CD4-positive, alpha-beta T cell (primary cell): ENCODE data around the gene ANKH. TPM values are rescaled to one million over a fixed set of nuclear protein-coding genes. Genes with fewer than 3 reads are reported as not detected.

Experiments
- ATAC-seq: fragments of 200-7000 bp; cut with Tn5 transposase; one replicate; pipeline ENCODE4 v1.10.0; 2022; ENCODE audit warnings: mild to moderate bottlenecking; ENCODE audit not compliant: poor library complexity
- CTCF ChIA-PET: fragments of 350-600 bp; sonication (Branson Sonifier 250); formaldehyde crosslinking; loops from one replicate; lab custom pipeline; 2021; ENCODE audit warnings: antibody characterized with exemption, inconsistent platforms; lab: Charles Lee
- POLR2A ChIA-PET: fragments of 350-600 bp; sonication (Branson Sonifier 250); formaldehyde crosslinking; loops from one replicate; lab custom pipeline; 2021; ENCODE audit warnings: antibody characterized with exemption, inconsistent platforms; lab: Charles Lee
- DNase-seq, 14 experiments: peaks; one replicate each; pipeline ENCODE4 v3.0.0-alpha.2; 2013 to 2020; ENCODE audit warnings: mixed read lengths in 2 of 14
- H3K27ac ChIP-seq, 2 donors: one replicate each; pipeline versions ENCODE4 v1.5.1 to v1.7.0; 2013; ENCODE audit warnings: low read length in 2 of 2, low read depth in 1 of 2, mild to moderate bottlenecking in 1 of 2
- H3K27me3 ChIP-seq, 2 experiments: 1 replicate in 1 of 2; 2 replicates in 1 of 2; pipeline versions ENCODE4 v1.6.1 to v1.7.0; 2013; ENCODE audit warnings: low read length in 2 of 2, control low read depth in 1 of 2, mild to moderate bottlenecking in 1 of 2, moderate library complexity in 1 of 2; ENCODE audit not compliant: insufficient read depth in 2 of 2, control insufficient read depth in 1 of 2
- H3K36me3 ChIP-seq: one replicate; pipeline ENCODE4 v1.6.1; 2013; ENCODE audit warnings: low read length, control low read depth; ENCODE audit not compliant: insufficient read depth
- H3K4me1 ChIP-seq: one replicate; pipeline ENCODE4 v1.6.1; 2013; ENCODE audit warnings: low read length, control low read depth; ENCODE audit not compliant: insufficient read depth
- H3K4me3 ChIP-seq: one replicate; pipeline ENCODE4 v1.5.1; 2013; ENCODE audit warnings: mild to moderate bottlenecking, low read length, moderate library complexity
- H3K9me3 ChIP-seq, 2 experiments: 1 replicate in 1 of 2; 2 replicates in 1 of 2; pipeline versions ENCODE4 v1.6.1 to v1.7.0; 2013; ENCODE audit warnings: low read length in 2 of 2, mild to moderate bottlenecking in 2 of 2, control low read depth in 1 of 2, moderate library complexity in 1 of 2; ENCODE audit not compliant: control insufficient read depth in 1 of 2, insufficient read depth in 1 of 2
- H3K27ac Mint-ChIP-seq: one replicate; pipeline ENCODE4 v1.8.0; 2020; ENCODE audit warnings: mixed read lengths
- H3K27me3 Mint-ChIP-seq: one replicate; pipeline ENCODE4 v1.8.0; 2021; ENCODE audit warnings: mixed read lengths
- H3K36me3 Mint-ChIP-seq: one replicate; pipeline ENCODE4 v1.8.0; 2021; ENCODE audit warnings: low read depth, mixed read lengths
- H3K4me1 Mint-ChIP-seq: one replicate; pipeline ENCODE4 v1.8.0; 2021; ENCODE audit warnings: low read depth, mixed read lengths
- H3K4me3 Mint-ChIP-seq: one replicate; pipeline ENCODE4 v1.8.0; 2020; ENCODE audit warnings: mild to moderate bottlenecking, mixed read lengths
- H3K9me3 Mint-ChIP-seq: one replicate; pipeline ENCODE4 v1.8.0; 2020; ENCODE audit warnings: mixed read lengths
- intact Hi-C, 2 experiments: fragments of 100-400 bp; cut with DNase I in 1 of 2; cut with micrococcal nuclease in 1 of 2; formaldehyde crosslinking; loops; one replicate each; pipeline versions ENCODE4 v1.15.1 to v1.9.0; 2023 to 2025; cut with DNase I, micrococcal nuclease
- total RNA-seq, 174 experiments: library from RNA in 2 of 174; stranded (reverse) in 2 of 174; gene quantifications; one replicate each; pipeline ENCODE4 v1.2.3 and lab custom pipeline; 2021 to 2026
- TF ChIP-seq, protein P1 (sequence below): fragments of 200-600 bp; IDR thresholded peaks from one replicate; pipeline ENCODE4 v1.8.0; 2022; ENCODE audit warnings: antibody characterized with exemption, mild to moderate bottlenecking

Gene ANKH
- total RNA-seq, 2 experiments from 2014 or later, result 69.5 to 72.3 TPM

DNA sequence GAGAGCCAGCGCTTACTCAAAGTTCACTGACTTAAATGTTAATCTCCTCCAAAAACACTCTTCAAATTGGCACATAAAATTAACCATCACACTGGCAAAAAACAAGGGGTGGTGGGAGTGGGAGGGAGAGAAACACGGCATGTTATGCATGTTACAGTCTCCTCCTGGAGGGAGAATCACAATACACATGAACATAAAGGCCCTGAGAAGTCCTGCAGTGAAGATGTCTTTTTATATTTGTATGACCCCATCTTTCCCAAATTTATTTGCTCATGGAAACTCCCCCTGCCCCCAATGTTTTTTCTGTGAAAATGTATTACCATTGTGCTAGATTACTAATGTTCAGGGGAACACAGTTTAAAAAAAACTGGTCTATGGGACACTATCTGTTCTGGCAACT, 37.8 kb upstream of the ANKH start:
- Histone ChIP-seq H3K4me1 (no peaks in the 10 kb centered on the region), H3K36me3 (no peaks in the 10 kb centered on the region), H3K27me3 (no peaks in the 10 kb centered on the region), H3K4me3 (no peak overlapping the region), H3K9me3 (no peaks in the 10 kb centered on the region), H3K27ac (no peak overlapping the region)
- no peaks in the 10 kb centered on the region for H3K36me3 Mint-ChIP-seq
- TF ChIP-seq, protein P1, sequence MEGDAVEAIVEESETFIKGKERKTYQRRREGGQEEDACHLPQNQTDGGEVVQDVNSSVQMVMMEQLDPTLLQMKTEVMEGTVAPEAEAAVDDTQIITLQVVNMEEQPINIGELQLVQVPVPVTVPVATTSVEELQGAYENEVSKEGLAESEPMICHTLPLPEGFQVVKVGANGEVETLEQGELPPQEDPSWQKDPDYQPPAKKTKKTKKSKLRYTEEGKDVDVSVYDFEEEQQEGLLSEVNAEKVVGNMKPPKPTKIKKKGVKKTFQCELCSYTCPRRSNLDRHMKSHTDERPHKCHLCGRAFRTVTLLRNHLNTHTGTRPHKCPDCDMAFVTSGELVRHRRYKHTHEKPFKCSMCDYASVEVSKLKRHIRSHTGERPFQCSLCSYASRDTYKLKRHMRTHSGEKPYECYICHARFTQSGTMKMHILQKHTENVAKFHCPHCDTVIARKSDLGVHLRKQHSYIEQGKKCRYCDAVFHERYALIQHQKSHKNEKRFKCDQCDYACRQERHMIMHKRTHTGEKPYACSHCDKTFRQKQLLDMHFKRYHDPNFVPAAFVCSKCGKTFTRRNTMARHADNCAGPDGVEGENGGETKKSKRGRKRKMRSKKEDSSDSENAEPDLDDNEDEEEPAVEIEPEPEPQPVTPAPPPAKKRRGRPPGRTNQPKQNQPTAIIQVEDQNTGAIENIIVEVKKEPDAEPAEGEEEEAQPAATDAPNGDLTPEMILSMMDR, result no peak
- no peaks in the 10 kb centered on the region for H3K27me3 Mint-ChIP-seq
- intact Hi-C loops, result no loop called here
- DNase-seq, result no peak
- ChIA-PET CTCF (no interaction called here), POLR2A (no interaction called here)
- no peak overlapping the region for H3K27ac Mint-ChIP-seq
- H3K4me1 Mint-ChIP-seq, result no peaks in the 10 kb centered on the region
- no peak for ATAC-seq
- no peak overlapping the region for H3K4me3 Mint-ChIP-seq
- H3K9me3 Mint-ChIP-seq, result no peaks in the 10 kb centered on the region

DNA sequence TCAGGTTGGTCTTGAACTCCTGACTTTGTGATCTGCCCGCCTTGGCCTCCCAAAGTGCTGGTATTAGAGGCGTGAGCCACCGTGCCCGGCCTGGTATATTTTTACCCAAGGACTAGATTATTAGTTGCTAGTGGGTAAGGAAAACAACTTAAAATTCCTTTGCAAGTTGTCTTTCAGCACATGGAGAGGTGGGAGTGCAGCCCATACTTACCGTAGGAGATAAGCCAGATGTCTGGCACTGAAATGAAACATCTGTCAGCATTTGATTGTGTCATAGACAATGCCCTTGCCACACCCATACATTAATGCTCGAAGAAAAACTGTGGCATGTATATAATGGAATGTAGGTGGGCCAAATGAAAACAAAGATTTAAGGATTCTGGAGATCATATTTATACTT, 36.6 kb upstream of the ANKH start:
- Histone ChIP-seq H3K9me3 (no peaks in the 10 kb centered on the region), H3K27me3 (no peaks in the 10 kb centered on the region), H3K27ac (no peak overlapping the region), H3K4me3 (no peak overlapping the region), H3K36me3 (no peaks in the 10 kb centered on the region), H3K4me1 (no peaks in the 10 kb centered on the region)
- Mint-ChIP-seq H3K4me1 (no peaks in the 10 kb centered on the region), H3K27ac (no peak overlapping the region), H3K4me3 (no peak overlapping the region), H3K27me3 (no peaks in the 10 kb centered on the region), H3K9me3 (no peaks in the 10 kb centered on the region), H3K36me3 (no peaks in the 10 kb centered on the region)
- intact Hi-C loops, result no loop called here
- no peak for ATAC-seq
- ChIA-PET CTCF (no interaction called here), POLR2A (no interaction called here)
- TF ChIP-seq, protein P1, result no peak
- no peak for DNase-seq

DNA sequence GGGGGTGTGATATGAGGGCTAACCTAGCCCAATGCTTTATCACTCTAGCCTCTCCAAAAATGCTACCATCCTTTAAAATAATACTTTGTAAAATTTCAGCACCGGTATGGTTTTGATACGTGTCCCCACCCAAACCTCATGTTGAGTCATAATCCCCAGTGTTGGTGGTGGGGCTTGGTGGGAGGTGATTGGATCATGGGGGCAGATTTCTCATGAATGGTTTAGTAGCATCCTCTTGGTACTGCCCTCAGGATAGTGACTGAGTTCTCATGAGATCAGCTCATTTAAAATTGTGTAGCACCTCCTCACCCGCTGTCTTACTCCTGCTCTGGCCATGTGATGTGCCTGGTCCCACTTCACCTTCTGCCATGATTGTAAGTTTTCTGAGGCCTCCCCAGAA, 35.0 kb upstream of the ANKH start:
- no peaks in the 10 kb centered on the region for H3K36me3 Mint-ChIP-seq
- Histone ChIP-seq H3K4me3 (no peak overlapping the region), H3K27me3 (no peaks in the 10 kb centered on the region), H3K9me3 (no peaks in the 10 kb centered on the region), H3K27ac (no peak overlapping the region), H3K4me1 (no peaks in the 10 kb centered on the region), H3K36me3 (no peaks in the 10 kb centered on the region)
- ATAC-seq, result no peak
- no peaks in the 10 kb centered on the region for H3K4me1 Mint-ChIP-seq
- ChIA-PET CTCF (no interaction called here), POLR2A (no interaction called here)
- no peak for DNase-seq
- H3K27me3 Mint-ChIP-seq, result no peaks in the 10 kb centered on the region
- H3K9me3 Mint-ChIP-seq, result no peaks in the 10 kb centered on the region
- H3K4me3 Mint-ChIP-seq, result no peak overlapping the region
- intact Hi-C loops, result no loop called here
- no peak overlapping the region for H3K27ac Mint-ChIP-seq
- TF ChIP-seq, protein P1, result no peak
